ENCODE results near the gene DNAI7.

Gene DNAI7

DNA sequence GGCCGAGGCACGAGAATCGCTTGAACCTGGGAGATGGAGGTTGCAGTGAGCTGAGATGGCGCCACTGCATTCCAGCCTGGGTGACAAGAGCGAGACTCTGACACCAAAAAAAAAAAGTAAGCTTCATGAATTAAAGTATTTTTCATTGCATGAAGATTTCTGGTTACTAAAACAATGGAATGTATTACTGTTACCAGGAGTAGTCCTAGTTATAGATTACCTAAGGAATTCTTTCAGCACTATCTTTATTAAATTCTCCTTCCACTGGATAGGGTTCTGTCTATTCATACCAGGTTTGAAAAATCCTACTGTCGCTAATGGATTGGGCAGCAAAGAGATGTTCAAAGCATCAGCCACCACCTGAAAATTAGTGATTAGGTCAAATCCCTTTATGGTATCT, 12.5 kb upstream of the DNAI7 start:
- Histone ChIP-seq H3K9ac (ENCODE audit: low read depth in 1 of 2, low read length in 2 of 2) (no peak overlapping the region), H3K4me1 (ENCODE audit: control insufficient read depth in 2 of 2, insufficient read depth in 2 of 2, low read length in 2 of 2) (no peaks in the 10 kb centered on the region), H3K27ac (ENCODE audit: low read depth in 2 of 2, low read length in 2 of 2) (no peak overlapping the region), H3K4me3 (ENCODE audit: low read length in 2 of 2) (no peak overlapping the region), H3K9me3 (ENCODE audit: control insufficient read depth in 2 of 2, low read length in 2 of 2) (no peaks in the 10 kb centered on the region), H3K27me3 (ENCODE audit: control insufficient read depth in 2 of 2, insufficient read depth in 2 of 2, low read length in 2 of 2) (no peaks in the 10 kb centered on the region), H3K36me3 (ENCODE audit: control insufficient read depth in 2 of 2, insufficient read depth in 2 of 2, low read length in 2 of 2) (peaks cover 11 to 15% of the 10 kb centered on the region in 2 donors)

DNA sequence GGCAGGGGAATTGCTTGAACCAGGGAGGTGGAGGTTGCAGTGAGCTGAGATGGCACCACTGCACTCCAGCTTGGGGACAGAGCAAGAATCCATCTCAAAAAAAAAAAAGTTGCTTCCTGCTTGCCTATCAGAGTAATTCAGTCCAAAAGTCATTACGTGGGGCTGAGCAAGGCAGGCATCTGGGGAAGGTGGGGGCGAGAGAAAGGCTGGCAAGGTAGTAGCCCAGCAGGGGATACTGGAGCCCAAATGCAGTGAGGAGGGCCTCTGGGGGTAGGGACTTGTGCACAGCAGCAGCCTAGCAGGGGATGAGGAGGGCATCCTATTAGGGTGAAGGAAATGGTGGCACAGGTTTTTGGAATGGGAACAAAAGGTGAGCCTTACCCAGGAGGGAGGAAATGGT, 7.2 kb upstream of the DNAI7 start:
- Histone ChIP-seq H3K4me3 (ENCODE audit: low read length in 2 of 2) (no peak overlapping the region), H3K9me3 (ENCODE audit: control insufficient read depth in 2 of 2, low read length in 2 of 2) (no peaks in the 10 kb centered on the region), H3K36me3 (ENCODE audit: control insufficient read depth in 2 of 2, insufficient read depth in 2 of 2, low read length in 2 of 2) (peaks cover 4 to 5% of the 10 kb centered on the region in 2 donors), H3K27ac (ENCODE audit: low read depth in 2 of 2, low read length in 2 of 2) (no peak overlapping the region), H3K27me3 (ENCODE audit: control insufficient read depth in 2 of 2, insufficient read depth in 2 of 2, low read length in 2 of 2) (no peaks in the 10 kb centered on the region), H3K4me1 (ENCODE audit: control insufficient read depth in 2 of 2, insufficient read depth in 2 of 2, low read length in 2 of 2) (no peaks in the 10 kb centered on the region), H3K9ac (ENCODE audit: low read depth in 1 of 2, low read length in 2 of 2) (no peak overlapping the region)

DNA sequence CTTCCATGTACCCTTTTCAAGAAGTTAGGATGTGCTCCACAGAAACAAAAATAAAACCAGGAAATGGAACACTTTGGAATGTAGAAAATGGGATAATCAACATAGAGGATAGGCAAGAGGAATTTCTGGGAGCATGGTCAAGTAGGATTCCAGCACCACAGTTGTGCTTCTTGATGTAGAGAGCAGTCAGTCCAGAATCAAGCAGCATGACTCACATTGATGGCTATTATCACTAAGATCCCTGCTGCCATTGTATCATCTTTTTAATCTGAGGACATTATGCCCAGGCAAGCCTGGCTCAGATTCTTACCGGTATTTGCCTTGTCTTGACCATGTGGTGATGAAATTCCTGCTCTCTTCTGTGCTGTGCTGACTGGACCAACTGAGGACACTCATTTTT, 5.7 kb upstream of the DNAI7 start:
- Histone ChIP-seq H3K9ac (ENCODE audit: low read depth in 1 of 2, low read length in 2 of 2) (no peak overlapping the region), H3K27ac (ENCODE audit: low read depth in 2 of 2, low read length in 2 of 2) (no peak overlapping the region), H3K4me1 (ENCODE audit: control insufficient read depth in 2 of 2, insufficient read depth in 2 of 2, low read length in 2 of 2) (peaks cover 0 to 3% of the 10 kb centered on the region in 2 donors), H3K27me3 (ENCODE audit: control insufficient read depth in 2 of 2, insufficient read depth in 2 of 2, low read length in 2 of 2) (no peaks in the 10 kb centered on the region), H3K9me3 (ENCODE audit: control insufficient read depth in 2 of 2, low read length in 2 of 2) (no peaks in the 10 kb centered on the region), H3K4me3 (ENCODE audit: low read length in 2 of 2) (no peak overlapping the region), H3K36me3 (ENCODE audit: control insufficient read depth in 2 of 2, insufficient read depth in 2 of 2, low read length in 2 of 2) (peaks cover 0 to 2% of the 10 kb centered on the region in 2 donors)

DNA sequence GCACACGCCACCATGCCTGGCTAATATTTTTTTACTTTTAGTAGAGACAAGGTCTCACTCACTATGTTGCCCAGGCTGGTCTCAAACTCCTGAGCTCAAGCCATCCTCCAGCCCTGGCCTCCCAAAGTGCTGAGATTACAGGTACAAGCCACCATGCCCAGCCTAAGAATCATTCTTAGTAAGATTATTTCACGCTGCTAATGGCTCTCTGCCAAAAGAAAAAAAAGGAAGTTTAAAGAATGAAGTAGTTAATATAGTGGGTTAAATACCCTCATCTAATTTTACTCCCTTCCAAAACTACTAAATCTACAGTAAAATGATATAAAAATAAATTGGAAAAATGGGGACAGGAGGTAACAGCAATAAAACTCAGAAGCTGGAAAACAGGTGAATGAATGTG, 2.6 kb upstream of the DNAI7 start:
- Histone ChIP-seq H3K9ac (ENCODE audit: low read depth in 1 of 2, low read length in 2 of 2) (no peak overlapping the region), H3K9me3 (ENCODE audit: control insufficient read depth in 2 of 2, low read length in 2 of 2) (no peaks in the 10 kb centered on the region), H3K36me3 (ENCODE audit: control insufficient read depth in 2 of 2, insufficient read depth in 2 of 2, low read length in 2 of 2) (no peaks in the 10 kb centered on the region), H3K4me3 (ENCODE audit: low read length in 2 of 2) (no peak overlapping the region), H3K4me1 (ENCODE audit: control insufficient read depth in 2 of 2, insufficient read depth in 2 of 2, low read length in 2 of 2) (peaks cover 0 to 9% of the 10 kb centered on the region in 2 donors), H3K27ac (ENCODE audit: low read depth in 2 of 2, low read length in 2 of 2) (no peak overlapping the region), H3K27me3 (ENCODE audit: control insufficient read depth in 2 of 2, insufficient read depth in 2 of 2, low read length in 2 of 2) (no peaks in the 10 kb centered on the region)

DNA sequence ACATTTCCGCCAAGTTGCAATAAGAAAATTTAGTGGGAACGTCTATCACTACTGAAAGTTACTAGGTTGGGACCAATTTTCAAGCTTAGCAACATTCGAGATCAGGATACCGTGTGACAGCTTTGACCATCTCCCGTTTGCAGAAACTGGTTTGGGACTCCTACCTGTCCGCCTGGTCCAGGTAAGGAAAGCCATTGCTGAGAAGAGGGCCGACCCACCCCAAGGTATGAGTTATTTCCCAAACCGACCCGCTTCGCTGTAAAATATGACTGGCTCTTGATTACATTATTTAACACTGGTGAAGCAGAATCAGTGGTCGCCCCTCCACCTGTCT, 271 bp downstream of the DNAI7 start:
- Histone ChIP-seq H3K27ac (ENCODE audit: low read depth in 2 of 2, low read length in 2 of 2) (peak overlapping the region; percentile 91 to 95), H3K4me1 (ENCODE audit: control insufficient read depth in 2 of 2, insufficient read depth in 2 of 2, low read length in 2 of 2) (peaks cover 0 to 9% of the 10 kb centered on the region in 2 donors), H3K36me3 (ENCODE audit: control insufficient read depth in 2 of 2, insufficient read depth in 2 of 2, low read length in 2 of 2) (no peaks in the 10 kb centered on the region), H3K27me3 (ENCODE audit: control insufficient read depth in 2 of 2, insufficient read depth in 2 of 2, low read length in 2 of 2) (no peaks in the 10 kb centered on the region), H3K9me3 (ENCODE audit: control insufficient read depth in 2 of 2, low read length in 2 of 2) (no peaks in the 10 kb centered on the region), H3K9ac (ENCODE audit: low read depth in 1 of 2, low read length in 2 of 2) (peak overlapping the region; percentile 68 to 95), H3K4me3 (ENCODE audit: low read length in 2 of 2) (peak overlapping the region; percentile 94 to 98)

DNA sequence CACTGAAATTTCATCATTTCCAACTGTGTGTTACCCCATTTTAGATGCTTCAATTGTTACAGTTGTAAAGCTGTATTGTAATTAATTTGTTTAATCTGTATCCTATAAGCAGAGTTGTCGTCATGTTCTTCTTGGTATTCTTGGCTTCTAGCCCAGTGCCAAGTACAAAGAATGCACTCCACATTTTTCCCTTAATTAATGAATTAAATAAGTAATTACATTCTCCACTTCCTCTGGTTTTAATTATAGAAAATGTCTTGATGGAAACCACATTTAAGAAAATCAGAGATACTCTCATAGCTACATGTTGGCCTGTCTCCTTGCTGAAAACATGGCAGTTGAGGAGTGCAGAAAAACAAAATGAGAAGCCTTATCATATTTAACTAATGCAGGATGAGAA, 746 bp downstream of the DNAI7 start:
- Histone ChIP-seq H3K4me1 (ENCODE audit: control insufficient read depth in 2 of 2, insufficient read depth in 2 of 2, low read length in 2 of 2) (peaks cover 0 to 9% of the 10 kb centered on the region in 2 donors), H3K27ac (ENCODE audit: low read depth in 2 of 2, low read length in 2 of 2) (no peak overlapping the region), H3K27me3 (ENCODE audit: control insufficient read depth in 2 of 2, insufficient read depth in 2 of 2, low read length in 2 of 2) (no peaks in the 10 kb centered on the region), H3K9me3 (ENCODE audit: control insufficient read depth in 2 of 2, low read length in 2 of 2) (no peaks in the 10 kb centered on the region), H3K4me3 (ENCODE audit: low read length in 2 of 2) (peak overlapping the region in 1 of 2 donors; percentile 98), H3K9ac (ENCODE audit: low read depth in 1 of 2, low read length in 2 of 2) (no peak overlapping the region), H3K36me3 (ENCODE audit: control insufficient read depth in 2 of 2, insufficient read depth in 2 of 2, low read length in 2 of 2) (no peaks in the 10 kb centered on the region)

DNA sequence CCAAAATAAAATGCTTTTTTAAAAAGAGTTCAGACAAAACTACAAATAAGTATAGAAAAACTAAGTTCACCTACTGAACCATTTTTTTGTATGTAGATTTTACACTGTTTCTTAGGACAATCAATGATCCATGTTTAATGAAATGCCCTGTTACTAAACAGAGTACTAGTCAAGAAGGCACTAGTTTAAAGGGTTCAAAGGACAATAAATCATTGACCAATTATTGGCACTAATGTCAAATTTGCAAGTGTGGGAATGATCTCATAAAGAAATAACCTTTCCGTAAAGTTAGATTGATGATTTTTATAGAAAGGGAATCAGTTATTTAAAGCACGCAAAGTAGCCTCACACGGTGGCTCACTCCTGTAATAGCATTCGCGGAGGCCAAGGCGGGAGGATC, 4.2 kb downstream of the DNAI7 start:
- H3K27me3 ChIP-seq (ENCODE audit: control insufficient read depth in 2 of 2, insufficient read depth in 2 of 2, low read length in 2 of 2), result no peaks in the 10 kb centered on the region
- H3K9ac ChIP-seq (ENCODE audit: low read depth in 1 of 2, low read length in 2 of 2), result no peak overlapping the region
- no peaks in the 10 kb centered on the region for H3K36me3 ChIP-seq (ENCODE audit: control insufficient read depth in 2 of 2, insufficient read depth in 2 of 2, low read length in 2 of 2)
- no peaks in the 10 kb centered on the region for H3K9me3 ChIP-seq (ENCODE audit: control insufficient read depth in 2 of 2, low read length in 2 of 2)
- peaks cover 0 to 7% of the 10 kb centered on the region in 2 donors for H3K4me1 ChIP-seq (ENCODE audit: control insufficient read depth in 2 of 2, insufficient read depth in 2 of 2, low read length in 2 of 2)
- H3K27ac ChIP-seq (ENCODE audit: low read depth in 2 of 2, low read length in 2 of 2), result no peak overlapping the region
- H3K4me3 ChIP-seq (ENCODE audit: low read length in 2 of 2), result no peak overlapping the region

DNA sequence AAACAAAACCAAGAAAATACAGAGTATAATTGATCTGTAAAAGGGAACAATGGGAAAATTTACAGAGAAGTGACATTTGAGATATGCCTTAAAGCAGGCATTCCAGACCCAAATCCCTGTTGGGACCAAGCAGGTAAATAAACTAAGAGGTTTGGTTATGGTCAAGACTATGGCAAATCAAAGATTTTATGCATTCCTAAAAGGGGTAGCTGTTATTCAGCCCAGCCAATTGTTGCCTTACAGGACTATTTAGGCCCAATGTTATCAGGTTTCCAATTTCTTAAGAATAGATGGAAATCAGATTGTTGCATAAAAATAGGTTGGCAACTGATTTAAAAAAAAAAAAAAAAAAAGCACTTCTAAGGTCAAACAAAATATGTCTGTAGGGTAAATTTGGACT, 5.3 kb downstream of the DNAI7 start:
- Histone ChIP-seq H3K4me1 (ENCODE audit: control insufficient read depth in 2 of 2, insufficient read depth in 2 of 2, low read length in 2 of 2) (peaks cover 0 to 4% of the 10 kb centered on the region in 2 donors), H3K27ac (ENCODE audit: low read depth in 2 of 2, low read length in 2 of 2) (no peak overlapping the region), H3K9me3 (ENCODE audit: control insufficient read depth in 2 of 2, low read length in 2 of 2) (no peaks in the 10 kb centered on the region), H3K4me3 (ENCODE audit: low read length in 2 of 2) (no peak overlapping the region), H3K36me3 (ENCODE audit: control insufficient read depth in 2 of 2, insufficient read depth in 2 of 2, low read length in 2 of 2) (no peaks in the 10 kb centered on the region), H3K9ac (ENCODE audit: low read depth in 1 of 2, low read length in 2 of 2) (no peak overlapping the region), H3K27me3 (ENCODE audit: control insufficient read depth in 2 of 2, insufficient read depth in 2 of 2, low read length in 2 of 2) (no peaks in the 10 kb centered on the region)

DNA sequence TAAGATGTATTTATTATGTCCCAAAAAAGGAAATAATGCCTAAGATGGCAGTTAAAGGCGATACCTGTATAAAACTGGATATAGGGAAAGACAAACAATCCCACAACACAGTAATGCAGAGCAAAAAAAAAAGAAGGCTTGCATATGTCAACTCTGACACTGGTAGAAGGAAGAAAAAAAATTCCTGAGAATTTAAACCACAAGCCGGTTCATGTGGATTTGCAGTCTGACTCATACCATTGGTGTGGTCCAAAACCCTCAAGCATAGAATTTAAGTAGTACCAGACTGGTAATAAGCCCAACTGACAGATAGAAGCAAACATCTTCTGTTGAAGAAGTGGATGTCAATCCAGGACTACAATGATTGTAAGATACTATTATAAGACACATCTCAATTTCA, 7.2 kb downstream of the DNAI7 start:
- Histone ChIP-seq H3K36me3 (ENCODE audit: control insufficient read depth in 2 of 2, insufficient read depth in 2 of 2, low read length in 2 of 2) (no peaks in the 10 kb centered on the region), H3K27ac (ENCODE audit: low read depth in 2 of 2, low read length in 2 of 2) (no peak overlapping the region), H3K4me3 (ENCODE audit: low read length in 2 of 2) (no peak overlapping the region), H3K9ac (ENCODE audit: low read depth in 1 of 2, low read length in 2 of 2) (no peak overlapping the region), H3K27me3 (ENCODE audit: control insufficient read depth in 2 of 2, insufficient read depth in 2 of 2, low read length in 2 of 2) (no peaks in the 10 kb centered on the region), H3K9me3 (ENCODE audit: control insufficient read depth in 2 of 2, low read length in 2 of 2) (no peaks in the 10 kb centered on the region), H3K4me1 (ENCODE audit: control insufficient read depth in 2 of 2, insufficient read depth in 2 of 2, low read length in 2 of 2) (no peaks in the 10 kb centered on the region)

DNA sequence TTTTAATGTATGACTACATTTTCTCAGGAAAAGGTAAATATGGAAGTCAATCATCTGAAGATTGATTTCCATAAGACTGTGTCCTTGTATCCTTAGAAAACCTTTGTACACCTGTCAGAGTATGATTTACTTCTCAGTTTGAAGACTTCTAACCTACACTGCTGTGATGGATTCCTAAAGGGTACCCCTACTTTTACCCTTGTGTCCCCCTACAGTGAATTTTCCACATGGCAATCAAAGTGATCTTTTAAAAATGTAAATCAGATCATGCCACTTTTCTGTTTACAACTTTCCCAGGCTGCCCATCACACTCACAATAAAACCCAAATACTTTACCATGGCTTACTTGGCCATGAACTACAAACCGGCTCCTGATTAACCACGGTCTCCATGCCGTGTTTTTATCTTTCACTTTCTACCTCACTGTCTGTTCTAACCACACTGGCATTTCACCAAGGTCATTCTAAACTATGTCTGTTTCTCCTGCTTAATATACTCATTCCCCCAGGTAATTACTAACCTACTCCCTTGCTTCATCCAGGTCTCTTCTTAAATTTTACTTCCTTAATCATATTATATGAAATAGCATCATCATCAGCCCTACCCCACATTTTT, 8.1 kb downstream of the DNAI7 start:
- Histone ChIP-seq H3K27me3 (ENCODE audit: control insufficient read depth in 2 of 2, insufficient read depth in 2 of 2, low read length in 2 of 2) (no peaks in the 10 kb centered on the region), H3K9ac (ENCODE audit: low read depth in 1 of 2, low read length in 2 of 2) (no peak overlapping the region), H3K4me1 (ENCODE audit: control insufficient read depth in 2 of 2, insufficient read depth in 2 of 2, low read length in 2 of 2) (no peaks in the 10 kb centered on the region), H3K9me3 (ENCODE audit: control insufficient read depth in 2 of 2, low read length in 2 of 2) (no peaks in the 10 kb centered on the region), H3K4me3 (ENCODE audit: low read length in 2 of 2) (peak overlapping the region in 1 of 2 donors; percentile 23), H3K36me3 (ENCODE audit: control insufficient read depth in 2 of 2, insufficient read depth in 2 of 2, low read length in 2 of 2) (no peaks in the 10 kb centered on the region), H3K27ac (ENCODE audit: low read depth in 2 of 2, low read length in 2 of 2) (no peak overlapping the region)

All from mucosa of rectum (tissue), 2 donors.